CD4-positive, alpha-beta T cell treated with Interleukin-6 at 100 ng/mL for 8 hours (primary cell): Measurements from ENCODE around the gene PARD3.
"Not testable (repeated sequence)": the region's sequence is repeated elsewhere in the genome, so short reads cannot be mapped to it uniquely, and the experiment has no call there.

Source experiments
- DNase-seq: peaks from one replicate; pipeline ENCODE4 v3.0.0-alpha.2; 2020; ENCODE audit warnings: mixed read lengths, low spot score

The PARD3 gene

DNA sequence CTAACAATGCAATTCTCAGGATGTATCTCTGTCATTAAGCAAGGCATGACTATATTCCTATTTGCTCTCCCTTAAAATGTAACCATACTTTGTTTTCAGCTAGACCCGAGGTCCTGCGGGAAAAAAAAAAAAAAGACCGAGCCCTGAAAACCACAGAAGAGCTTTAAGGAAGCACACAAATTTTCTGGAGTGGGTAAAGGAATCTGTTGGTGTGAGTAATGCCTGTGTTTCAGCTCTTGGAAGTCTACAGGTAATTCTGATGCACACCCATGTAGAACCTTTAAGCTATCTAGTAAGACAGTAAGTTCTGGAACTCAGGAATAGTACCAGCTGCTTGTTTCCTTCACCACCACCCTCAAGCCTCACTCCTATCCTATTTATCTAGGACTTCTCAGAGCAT lies 351.1 kb downstream of the PARD3 start:
- DNase-seq = no peak

DNA sequence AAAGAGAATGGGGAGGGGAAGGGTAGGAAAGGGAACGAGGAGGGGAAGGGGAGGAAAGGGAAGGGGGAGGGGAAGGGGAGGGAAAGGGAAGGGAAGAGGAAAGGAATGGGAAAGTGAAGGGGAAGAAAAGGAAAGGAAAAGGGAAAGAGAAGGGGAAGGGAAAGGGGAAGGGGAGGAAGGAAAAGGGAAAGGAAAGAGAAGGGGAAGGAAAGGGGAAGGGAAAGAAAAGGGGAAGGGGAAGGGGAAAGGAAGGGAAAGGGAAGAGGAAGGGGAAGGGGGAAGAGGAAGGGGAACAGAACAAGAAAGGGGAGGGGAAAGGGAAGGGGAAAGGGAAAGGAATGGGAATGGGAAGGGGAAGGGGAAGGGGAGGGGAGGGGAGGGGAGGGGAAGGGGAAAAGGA lies 352.1 kb downstream of the PARD3 start:
- DNase-seq = no peak

DNA sequence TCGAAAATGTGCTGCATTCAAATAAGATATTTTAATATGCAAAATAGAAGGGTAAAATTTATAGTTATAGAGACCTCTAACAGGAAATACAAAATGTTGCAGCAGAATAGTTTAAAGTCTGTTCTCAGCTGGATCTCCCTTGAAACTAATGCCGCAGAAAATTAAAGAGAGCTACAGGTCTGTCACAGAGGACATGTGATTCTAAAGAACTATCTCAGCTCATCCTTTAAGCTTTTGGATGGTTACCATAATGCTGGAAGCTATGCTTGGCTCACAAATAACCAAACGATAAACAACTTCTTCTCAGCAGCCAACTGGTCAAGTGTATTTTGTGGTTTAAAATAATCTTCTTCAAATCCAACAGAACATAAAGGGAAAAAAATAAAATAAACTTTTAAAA lies 353.0 kb downstream of the PARD3 start:
- no peak for DNase-seq

DNA sequence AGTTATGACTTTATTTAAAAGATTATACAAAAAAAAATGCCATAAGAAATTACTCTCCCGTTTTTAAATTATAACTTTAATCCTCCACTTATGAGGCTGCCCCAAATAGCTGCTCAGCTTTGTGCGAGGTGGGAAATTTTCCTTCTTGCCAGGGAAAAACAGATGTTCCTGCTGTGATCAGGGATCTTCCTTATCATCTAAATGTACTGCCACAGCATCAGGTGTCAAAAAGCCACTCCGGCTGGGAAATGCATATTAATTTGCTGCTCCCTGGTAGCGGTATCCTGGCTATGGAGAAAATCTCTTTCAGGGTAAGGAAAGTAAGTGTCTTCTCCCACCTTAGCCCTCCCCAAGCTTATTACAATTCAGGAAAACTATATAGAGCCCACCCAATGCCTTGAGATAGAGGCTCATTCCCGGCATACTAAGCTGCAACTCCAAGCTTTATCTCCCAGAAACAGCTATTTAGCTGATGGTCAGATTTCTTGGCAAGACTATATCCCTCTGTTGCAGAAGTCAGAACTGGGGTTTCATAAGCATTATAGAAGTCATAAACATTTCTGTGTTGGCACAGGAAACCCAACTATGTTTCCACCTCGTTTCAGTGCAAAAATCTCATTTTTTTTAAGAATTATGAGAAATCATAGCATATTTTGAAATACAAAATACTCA lies 360.4 kb downstream of the PARD3 start:
- DNase-seq = no peak

DNA sequence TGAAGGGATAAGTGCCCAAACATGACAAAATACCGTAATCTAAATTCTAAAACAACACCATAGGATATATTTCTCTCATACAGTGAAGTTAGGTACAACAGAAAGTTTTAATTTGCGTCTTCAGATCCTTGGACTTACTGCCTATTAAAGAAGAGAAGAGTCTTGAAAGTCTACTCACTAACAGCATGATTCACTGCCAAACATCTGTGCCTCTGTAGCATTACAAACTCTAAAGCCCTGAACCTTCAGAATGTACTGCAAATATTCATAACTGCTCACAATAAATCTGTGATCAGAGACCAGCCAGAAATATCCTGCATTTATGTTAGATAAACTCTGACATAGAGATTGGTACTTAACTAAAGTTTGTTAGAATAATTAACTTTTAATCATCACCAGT lies 365.3 kb downstream of the PARD3 start:
- DNase-seq = no peak

DNA sequence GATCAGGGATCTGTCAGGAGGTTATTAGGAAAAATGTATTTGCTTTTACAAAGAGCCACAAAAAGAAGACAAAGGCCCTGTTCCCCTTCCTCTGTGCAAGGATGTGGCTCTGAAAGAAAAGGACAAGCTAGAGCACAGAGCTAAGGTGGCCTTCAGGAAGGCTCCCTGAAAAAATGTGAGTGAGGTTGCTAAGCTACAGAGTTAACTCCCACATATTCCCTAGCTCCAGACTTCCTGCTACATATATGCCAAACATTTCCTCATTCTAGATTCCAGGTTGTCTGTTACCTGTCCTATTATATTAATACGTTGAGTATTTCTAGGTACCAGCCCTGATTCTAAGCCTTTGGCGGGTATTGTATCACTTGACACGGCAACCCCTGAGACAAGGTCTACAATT lies 369.0 kb downstream of the PARD3 start:
- no peak for DNase-seq

DNA sequence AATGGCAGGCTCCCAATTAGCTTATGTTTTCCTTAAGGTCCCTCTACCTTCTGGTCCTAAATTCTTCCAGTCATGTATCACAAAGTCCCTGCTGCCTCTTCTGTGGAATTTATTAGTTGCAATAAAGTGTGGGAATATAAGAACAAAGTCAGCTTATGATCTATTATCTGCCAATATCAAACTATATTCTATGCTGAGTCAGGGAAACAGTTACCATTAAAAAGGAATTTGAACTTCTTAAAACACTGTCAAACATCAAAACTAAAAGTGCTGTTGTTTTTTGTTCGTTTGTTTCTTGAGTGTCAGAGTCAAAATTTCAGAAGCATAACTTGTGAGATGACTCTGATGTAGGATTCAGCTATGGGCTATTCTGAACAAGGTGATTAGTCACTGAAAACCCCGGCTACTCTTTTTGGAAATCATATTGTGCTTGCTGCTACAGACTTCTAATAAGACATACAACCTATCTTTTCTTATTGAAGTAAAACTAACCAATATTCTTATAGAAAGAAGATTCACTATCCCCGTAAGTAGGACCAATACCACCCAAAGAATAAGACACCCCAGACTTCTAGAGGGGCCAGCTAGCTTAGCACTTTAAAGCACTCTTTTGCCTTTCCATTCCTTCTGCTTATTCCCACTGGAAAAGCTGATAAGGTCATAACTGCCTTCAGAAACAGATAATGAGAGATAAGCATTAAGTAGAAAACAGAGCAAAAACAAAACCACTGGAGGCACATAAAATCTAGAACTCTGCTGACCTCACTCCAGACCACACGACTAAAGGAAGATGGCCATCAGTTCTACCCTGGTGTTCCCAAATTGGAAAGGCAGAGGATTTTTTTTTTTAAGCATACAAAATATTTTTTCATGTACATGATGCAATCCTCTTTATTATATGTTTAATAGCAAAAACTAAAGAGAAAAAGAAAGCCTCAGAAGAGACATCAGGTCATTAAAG lies 370.6 kb downstream of the PARD3 start:
- DNase-seq = no peak

DNA sequence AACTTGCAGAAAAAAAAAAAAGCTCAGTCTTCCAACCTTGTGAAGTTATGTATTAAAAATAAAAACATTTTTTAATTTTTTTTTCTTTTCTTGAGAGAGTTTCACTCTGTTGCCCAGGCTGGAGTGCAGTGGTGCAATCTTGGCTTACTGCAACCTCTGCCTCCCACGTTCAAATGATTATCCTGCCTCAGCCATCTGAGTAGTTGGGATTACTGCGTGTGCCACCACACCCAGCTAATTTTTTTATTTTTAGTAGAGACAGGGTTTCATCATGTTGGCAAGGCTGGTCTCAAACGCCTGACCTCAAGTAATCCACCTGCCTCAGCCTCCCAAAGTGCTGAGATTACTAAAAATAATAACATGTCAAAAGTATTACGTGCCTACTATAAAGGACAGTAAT lies 375.7 kb downstream of the PARD3 start:
- DNase-seq = not testable (repeated sequence)

DNA sequence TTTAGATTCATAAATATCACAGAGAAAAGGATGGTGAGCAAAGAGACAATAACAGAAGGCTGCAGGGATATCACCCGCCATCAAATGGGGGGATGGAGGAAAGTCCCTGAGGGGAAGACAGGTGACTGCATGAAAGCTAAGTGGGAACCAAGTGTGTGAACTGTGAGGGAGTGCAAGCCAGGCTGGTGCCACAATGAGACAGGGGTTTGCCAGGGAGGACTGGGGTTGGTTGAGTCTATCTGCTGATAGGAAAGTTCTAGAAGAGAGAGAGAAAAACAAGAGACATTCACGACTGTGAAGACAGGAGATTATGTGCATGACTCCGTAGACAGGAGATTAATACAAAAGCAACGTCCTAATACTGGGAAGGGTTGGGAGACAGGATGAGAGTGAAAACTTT lies 376.4 kb downstream of the PARD3 start:
- no peak for DNase-seq

DNA sequence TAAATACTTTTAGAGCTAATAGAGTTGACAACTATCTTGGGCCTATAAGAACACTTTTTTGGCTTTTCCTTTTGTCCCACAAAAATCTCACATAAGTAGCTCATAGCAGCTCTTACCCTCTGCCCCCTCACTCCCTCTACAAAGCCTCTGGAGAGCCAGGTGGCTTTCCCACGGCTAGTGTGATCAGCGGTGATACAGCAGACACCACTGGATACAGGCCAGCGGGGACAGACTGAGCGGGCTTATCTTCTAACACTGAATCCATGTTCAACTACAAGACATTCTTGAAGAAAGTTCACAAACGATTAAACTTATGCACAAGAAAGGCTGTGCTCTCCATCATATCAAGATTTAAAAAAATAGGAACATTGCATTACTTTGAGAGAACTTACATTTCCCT lies 377.2 kb downstream of the PARD3 start:
- DNase-seq = no peak

DNA sequence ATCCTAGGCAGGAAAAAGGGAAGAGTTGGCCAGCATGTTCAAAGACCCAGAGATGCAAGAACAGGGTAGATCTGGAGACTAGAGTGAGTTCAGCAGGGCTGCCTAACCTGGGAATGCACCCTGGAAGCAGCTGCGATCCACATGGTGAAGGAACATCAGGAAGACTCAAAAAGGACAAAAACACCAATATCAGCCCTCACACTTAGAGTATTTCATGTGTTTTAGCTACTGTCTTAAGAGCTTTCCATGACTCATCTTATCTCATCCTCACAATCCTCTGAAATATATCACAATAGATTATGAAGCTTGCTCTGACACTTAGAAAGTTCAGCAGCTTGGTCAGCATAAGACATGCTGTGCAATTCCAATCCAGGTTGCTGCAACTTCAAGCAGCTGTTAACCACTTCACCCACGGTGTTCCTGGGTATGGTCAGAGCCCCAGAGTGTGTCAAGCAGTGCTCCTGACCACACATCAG lies 380.9 kb downstream of the PARD3 start:
- DNase-seq = no peak

DNA sequence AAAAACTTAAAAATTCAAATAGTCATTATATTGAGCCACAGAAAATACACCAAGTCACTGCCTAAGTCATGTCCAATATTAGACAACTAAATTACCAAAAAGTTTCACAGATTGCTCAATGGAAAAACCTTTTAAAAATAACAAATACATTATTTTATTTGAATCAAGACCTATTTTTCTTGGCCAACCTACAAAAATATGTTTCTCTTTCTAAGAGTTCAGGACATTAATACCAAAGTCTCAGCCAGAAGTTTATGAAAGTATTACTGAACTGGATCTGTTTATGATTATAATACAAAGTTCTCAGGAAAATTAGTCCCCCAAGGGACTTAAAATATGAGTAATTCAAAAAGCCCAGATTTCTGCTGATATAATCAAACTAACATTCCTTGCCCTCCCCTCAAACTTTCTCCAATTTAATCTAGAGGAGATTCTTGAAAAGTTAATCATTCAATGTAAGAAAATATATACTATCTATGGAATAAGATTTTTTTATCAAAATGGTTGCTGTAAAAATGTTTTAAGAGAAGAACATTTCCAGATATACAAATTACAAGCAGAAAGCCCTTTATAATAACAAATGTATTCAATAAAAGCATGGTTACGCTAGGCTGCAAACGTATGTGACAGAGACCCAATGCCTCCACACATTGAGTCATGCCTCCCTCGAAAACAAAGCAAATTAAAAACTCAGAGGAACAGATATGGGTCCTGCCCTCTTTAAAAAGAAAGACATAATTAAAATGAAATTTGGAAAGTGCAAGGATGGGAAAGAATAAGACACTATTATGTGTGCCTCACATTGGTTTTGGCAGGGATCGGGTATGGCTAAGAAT lies 381.6 kb downstream of the PARD3 start:
- DNase-seq = no peak

DNA sequence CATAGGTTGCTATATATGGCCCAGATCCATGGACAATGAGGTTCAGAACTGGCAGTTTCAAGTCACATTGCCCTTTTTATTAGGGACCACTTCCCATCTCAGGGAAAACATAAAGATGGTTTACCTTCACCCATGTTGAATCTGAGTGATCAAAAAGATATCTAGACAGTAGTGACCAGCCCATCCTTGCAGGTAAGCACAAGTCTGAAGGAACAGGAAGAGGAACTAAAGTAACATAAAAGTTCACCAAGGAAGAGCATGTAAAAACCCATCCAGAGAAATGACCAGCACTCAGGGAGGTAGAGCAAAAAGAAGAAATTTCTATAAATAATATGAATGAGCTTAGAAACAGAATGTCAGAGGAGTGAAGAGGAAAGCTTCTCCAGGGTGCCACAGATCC lies 382.5 kb downstream of the PARD3 start:
- DNase-seq = no peak

DNA sequence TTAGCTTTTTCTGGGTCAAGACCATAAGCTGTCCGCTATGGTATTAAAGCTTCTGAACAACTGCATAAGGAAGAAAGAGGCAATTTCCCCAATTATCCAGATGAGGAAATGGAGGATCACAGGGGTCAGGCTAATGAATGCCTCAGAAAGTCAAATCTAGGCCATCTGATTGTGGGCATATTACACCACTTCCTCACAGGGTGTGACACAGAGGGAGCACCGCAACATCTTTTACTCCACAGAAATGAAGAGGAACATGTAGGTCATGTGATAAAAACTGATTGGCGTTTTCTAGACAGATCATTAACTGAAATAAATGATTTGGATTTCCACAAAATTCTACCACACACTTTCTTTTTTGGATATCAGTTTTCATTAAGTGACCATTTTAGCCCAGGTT lies 384.4 kb downstream of the PARD3 start:
- DNase-seq = no peak

DNA sequence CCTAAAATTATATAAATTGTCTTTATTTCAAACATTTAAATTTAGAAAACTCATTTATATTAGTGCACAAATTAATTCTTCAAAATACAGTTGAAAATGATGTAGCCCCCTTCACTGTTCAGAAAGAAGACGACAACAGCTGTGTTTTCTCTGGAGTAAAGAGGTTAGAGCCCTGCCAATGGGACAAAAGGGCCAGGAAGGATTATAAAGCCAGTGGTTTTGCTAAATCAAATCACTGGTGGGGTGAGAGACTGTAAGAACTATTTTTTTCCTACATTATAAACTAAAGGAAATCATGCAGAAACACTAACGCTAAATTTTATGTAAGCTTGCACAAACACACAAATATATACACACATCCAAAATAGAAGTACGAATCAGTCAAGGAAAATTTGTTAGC lies 386.6 kb downstream of the PARD3 start:
- no peak for DNase-seq

DNA sequence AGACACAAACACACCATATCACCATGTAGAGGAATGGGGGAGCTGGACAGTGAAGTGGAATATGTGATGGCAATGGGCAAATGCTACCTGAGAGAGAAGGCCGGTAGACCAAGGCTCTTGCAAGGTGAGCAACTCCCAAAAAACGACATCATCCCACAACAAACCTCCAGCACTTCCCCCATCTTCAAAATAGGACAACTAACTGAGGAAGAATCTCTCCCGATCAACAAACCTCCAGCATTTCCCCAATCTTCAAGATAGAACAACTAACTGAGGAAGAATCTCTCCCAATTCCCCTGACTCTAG lies 387.2 kb downstream of the PARD3 start:
- no peak for DNase-seq

DNA sequence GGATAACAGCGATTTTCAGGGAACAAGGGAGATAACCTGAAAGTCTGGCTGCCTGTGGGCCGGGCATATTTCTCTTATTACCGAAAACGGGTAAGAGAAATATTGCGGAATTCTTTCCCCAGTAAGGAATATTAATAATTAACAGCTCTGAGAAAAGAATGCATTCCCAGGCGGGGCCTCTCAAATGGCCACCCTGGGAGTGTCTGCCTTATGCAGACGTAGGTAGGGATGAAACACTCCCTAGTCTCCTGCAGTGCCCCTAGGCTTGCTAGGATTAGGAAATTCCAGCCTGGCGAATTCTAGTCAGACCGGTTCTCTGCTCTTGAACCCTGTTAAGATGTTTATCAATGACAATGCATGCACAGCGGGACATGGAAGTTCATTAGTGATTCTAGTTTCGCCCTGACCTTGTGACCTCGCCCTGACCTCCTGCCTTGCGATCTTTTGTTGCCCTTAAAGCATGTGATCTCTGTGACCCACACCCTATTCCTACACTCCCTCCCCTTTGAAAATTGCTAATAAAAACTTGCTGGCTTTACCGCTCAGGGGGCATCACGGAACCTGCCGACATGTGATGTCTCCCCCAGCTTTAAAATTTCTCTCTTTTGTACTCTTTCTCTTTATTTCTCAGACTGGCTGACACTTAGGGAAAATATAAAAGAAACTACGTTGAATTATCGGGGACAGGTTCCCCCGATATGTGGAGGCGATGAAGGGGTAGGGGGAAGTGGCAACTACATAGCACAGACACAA lies 387.8 kb downstream of the PARD3 start:
- DNase-seq = not testable (repeated sequence)

DNA sequence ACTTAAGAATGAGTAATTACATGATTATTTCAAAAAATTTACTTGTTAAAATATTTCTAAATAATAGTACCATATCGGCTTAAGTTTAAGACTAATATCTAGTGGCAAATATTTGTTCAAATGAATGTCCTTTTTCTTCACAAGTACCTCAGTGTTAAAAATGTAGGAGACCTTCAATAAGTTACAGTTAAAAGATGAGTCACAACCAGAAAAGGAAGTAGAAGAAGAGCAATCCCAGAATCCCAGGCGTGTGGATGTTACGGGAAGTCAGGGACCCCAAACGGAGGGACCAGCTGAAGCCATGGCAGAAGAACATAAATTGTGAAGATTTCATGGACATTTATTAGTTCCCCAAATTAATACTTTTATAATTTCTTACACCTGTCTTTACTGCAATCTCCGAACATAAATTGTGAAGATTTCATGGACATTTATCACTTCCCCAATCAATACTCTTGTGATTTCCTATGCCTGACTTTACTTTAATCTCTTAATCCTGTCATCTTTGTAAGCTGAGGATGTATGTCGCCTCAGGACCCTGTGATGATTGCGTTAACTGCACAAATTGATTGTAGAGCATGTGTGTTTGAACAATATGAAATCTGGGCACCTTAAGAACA lies 388.4 kb downstream of the PARD3 start:
- DNase-seq = not testable (repeated sequence)

DNA sequence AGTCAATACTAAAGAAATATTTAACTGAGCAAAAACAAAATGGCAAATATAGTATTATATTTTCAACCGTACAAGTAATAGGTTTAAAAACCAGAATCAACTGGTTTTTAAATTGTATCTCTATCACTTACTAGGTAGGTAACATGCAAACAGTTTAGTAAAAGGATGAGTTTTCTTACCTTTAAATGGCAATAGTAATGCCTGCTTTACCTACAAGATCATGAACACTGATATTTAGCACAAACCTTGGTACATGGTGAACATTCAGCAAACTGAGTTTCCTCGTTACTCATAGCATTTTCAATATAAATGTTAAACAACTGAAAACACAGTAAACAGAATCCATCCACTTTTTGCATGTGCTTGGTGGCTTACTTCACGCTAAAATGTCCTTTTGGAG lies 389.1 kb downstream of the PARD3 start:
- no peak for DNase-seq

DNA sequence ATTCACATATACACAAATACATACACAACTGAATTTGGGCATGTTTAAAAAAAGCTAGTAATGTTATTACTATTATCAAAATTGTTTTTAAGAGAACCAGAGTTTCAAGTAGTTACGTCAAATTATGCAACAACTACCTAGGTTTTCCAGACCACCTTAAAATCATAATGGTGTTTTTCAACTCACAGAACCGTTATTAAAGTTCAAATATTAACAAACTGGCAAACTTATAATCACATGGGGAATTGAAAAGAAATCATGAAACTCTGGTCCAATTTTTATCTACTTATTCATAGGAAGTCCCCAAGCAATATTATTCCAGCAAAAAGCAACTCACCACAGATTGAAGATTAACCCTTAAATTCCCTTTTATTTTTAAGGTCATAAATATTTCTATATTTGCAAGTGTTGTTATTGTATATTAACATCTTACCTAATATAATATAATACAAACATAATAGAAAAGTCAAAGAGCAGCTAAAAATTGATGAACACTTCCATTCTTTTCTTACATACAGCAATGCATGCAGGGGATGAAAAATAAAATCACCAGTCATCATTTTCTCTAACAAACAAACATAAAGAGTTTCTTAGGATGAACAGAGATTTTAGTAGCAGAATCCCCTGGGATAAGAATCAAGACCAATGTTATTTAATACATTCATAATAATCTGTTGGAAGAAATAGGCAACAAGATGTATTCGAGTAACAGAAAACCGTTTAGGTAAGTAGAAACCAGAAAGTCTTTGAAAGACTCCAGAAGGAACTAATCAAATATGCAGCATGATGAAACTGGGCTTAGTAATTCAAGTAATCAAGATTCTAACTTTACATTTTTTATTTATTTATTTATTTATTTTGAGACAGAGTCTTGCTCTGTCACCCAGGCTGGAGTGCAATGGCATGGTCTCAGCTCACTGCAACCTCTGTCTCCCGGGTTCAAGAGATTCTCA lies 391.1 kb downstream of the PARD3 start:
- no peak for DNase-seq
